Osteocyte (in vitro differentiated cells): Measurements from ENCODE around the gene METTL2B. TPM values are rescaled to one million over a fixed set of nuclear protein-coding genes. Genes with fewer than 3 reads are reported as not detected.
A peak's percentile ranks its signal among the peaks of the same experiment; 100 is the strongest.
"Not testable (repeated sequence)": the region's sequence is repeated elsewhere in the genome, so short reads cannot be mapped to it uniquely, and the experiment has no call there.

Experiments used
- DNase-seq: peaks from one replicate; pipeline ENCODE4 v3.0.0; 2021; ENCODE audit warnings: mixed read lengths; ENCODE audit not compliant: unreplicated experiment; ENCODE audit errors: extremely low spot score
- H3K27ac Mint-ChIP-seq: one replicate; pipeline ENCODE4 v1.8.0; 2021; ENCODE audit warnings: mild to moderate bottlenecking, mixed read lengths; ENCODE audit not compliant: unreplicated experiment
- H3K27me3 Mint-ChIP-seq: one replicate; pipeline ENCODE4 v1.8.0; 2021; ENCODE audit warnings: mixed read lengths; ENCODE audit not compliant: unreplicated experiment
- H3K36me3 Mint-ChIP-seq: one replicate; pipeline ENCODE4 v1.8.0; 2021; ENCODE audit warnings: mixed read lengths; ENCODE audit not compliant: unreplicated experiment
- H3K4me1 Mint-ChIP-seq: one replicate; pipeline ENCODE4 v1.8.0; 2021; ENCODE audit warnings: mixed read lengths; ENCODE audit not compliant: unreplicated experiment
- H3K4me3 Mint-ChIP-seq: one replicate; pipeline ENCODE4 v1.8.0; 2021; ENCODE audit warnings: mild to moderate bottlenecking, moderate library complexity, mixed read lengths; ENCODE audit not compliant: unreplicated experiment
- H3K9me3 Mint-ChIP-seq: one replicate; pipeline ENCODE4 v1.8.0; 2021; ENCODE audit warnings: mixed read lengths; ENCODE audit not compliant: unreplicated experiment
- total RNA-seq: library from RNA; stranded (reverse); gene quantifications from 2 replicates; pipeline ENCODE4 v1.2.1, GENCODE V29; 2021
- TF ChIP-seq, protein P1 (sequence below): fragments of 200-600 bp; sonication (generic); IDR thresholded peaks from 2 replicates; pipeline ENCODE4 v1.5.0; 2021; ENCODE audit warnings: antibody characterized with exemption, mild to moderate bottlenecking, moderate library complexity

The METTL2B gene
- total RNA-seq, 1 donor from 2014 or later: 33.2 TPM

DNA sequence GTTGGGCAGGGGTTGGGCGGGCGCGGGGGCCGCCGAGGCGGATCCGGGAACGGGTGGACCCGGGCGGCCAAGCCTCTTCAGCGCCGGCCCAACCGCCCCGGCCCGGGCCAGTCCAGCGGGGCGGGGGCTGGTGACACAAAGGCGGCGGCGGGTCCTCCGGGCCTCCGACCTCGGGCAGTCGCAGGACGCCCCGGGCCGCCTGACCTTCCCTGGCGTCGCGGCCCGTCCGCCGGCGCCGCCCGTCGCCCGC, 54.2 kb downstream of the METTL2B start:
- TF ChIP-seq, protein P1, sequence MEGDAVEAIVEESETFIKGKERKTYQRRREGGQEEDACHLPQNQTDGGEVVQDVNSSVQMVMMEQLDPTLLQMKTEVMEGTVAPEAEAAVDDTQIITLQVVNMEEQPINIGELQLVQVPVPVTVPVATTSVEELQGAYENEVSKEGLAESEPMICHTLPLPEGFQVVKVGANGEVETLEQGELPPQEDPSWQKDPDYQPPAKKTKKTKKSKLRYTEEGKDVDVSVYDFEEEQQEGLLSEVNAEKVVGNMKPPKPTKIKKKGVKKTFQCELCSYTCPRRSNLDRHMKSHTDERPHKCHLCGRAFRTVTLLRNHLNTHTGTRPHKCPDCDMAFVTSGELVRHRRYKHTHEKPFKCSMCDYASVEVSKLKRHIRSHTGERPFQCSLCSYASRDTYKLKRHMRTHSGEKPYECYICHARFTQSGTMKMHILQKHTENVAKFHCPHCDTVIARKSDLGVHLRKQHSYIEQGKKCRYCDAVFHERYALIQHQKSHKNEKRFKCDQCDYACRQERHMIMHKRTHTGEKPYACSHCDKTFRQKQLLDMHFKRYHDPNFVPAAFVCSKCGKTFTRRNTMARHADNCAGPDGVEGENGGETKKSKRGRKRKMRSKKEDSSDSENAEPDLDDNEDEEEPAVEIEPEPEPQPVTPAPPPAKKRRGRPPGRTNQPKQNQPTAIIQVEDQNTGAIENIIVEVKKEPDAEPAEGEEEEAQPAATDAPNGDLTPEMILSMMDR: no peak
- Mint-ChIP-seq H3K4me3 (no peak overlapping the region), H3K36me3 (peaks cover 11% of the 10 kb centered on the region), H3K27me3 (no peaks in the 10 kb centered on the region), H3K4me1 (peaks cover 23% of the 10 kb centered on the region), H3K27ac (no peak overlapping the region), H3K9me3 (no peaks in the 10 kb centered on the region)
- DNase-seq: no peak

DNA sequence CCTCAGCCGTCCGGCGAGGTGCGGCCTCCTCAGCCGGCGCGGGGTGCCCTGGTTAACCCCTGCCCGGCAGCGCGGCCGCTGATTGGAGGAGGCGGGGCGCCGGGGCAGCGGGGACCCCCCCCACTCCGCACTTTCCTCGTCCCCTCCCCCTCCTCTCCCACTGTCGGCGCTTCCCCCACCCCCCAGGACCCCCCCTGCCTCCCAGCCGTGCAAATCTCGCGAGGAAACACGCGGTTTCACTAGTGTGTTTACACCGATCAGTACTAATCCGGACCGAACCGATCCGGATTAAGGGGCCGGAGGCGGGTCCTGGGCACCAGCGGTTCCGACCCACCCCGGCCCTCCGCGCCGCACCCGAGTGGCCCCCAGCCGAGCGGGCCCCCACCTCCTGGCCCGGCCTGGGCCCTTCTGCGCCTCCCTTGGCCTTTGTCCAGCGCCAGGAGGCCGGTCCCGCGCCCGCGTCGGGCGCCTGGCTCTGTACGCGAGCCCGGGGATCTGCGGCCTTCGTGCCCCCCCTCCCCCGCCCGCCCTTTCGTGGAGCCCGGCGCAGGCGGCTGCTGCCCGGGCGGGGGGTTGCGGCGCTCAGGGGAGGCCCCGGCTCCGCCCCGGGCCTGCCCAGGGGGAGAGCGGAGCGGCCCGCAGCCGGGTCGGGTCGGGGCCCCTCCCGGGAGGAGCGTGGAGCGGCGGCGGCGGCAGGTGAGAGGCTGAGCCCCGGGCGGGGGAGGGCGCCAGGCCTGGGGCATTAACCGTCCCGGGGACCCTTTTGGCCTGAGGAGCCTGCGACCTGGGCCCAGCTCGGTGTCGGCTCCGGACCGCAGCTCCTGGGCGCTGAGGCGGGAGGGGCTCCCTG, 54.8 kb downstream of the METTL2B start:
- peak overlapping the region; percentile 88 for H3K4me3 Mint-ChIP-seq
- H3K27ac Mint-ChIP-seq, H3K9me3 Mint-ChIP-seq, H3K27me3 Mint-ChIP-seq: not testable (repeated sequence)
- H3K4me1 Mint-ChIP-seq: peaks cover 23% of the 10 kb centered on the region
- peak; percentile 94 for DNase-seq
- H3K36me3 Mint-ChIP-seq: peaks cover 12% of the 10 kb centered on the region

DNA sequence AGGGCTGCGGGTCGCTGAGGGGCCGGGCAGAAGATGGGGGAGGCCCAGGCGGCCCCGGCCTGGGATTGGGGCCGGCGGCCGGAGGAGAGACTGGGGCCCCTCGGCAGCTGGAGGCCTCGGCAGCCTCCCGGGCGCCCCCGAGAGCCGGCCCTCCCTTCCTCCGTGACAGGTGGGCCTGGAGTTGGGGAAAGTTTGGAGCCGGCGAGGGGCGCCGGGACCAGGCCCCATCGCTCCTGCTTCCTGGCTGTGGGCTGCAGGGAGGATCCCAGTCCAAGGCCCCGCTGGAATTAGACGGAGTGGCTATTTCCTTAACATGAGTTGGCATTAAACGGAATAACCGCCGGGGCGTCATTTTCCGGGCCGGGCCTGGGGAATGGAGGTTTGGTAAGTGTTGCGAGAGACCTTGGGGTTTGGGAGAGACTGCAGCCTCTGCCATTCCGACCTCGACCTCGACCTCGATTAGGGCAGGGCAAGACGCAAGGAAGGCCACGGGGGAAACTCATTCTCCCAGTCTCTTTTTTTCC, 55.5 kb downstream of the METTL2B start:
- peak overlapping the region; percentile 91 for H3K27ac Mint-ChIP-seq
- H3K4me3 Mint-ChIP-seq: peak overlapping the region; percentile 88
- H3K4me1 Mint-ChIP-seq: peaks cover 25% of the 10 kb centered on the region
- peaks cover 14% of the 10 kb centered on the region for H3K36me3 Mint-ChIP-seq
- H3K27me3 Mint-ChIP-seq, DNase-seq, H3K9me3 Mint-ChIP-seq: not testable (repeated sequence)

DNA sequence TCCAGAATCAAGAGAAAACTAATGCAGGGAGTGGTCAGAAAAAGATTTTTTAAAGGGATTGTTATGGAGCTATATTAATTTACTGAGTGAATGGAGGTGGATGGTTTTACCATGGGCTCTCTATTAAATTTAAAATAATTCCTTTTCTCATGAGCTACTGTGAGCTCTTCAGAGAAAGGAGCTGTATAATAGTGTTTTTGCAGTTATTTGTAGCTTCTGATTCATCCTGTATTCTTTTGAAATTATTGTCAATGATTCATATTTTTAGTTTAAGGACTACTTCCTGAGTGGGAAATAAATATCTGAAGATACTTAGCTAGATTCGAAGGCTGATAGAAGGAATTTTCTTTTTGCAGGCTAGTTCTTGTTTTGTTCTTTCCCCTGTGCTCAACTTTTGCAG, 56.4 kb downstream of the METTL2B start:
- peaks cover 16% of the 10 kb centered on the region for H3K36me3 Mint-ChIP-seq
- peaks cover 32% of the 10 kb centered on the region for H3K4me1 Mint-ChIP-seq
- not testable (repeated sequence) for H3K27me3 Mint-ChIP-seq, H3K9me3 Mint-ChIP-seq, DNase-seq
- H3K4me3 Mint-ChIP-seq: peak overlapping the region; percentile 88
- peak overlapping the region; percentile 91 for H3K27ac Mint-ChIP-seq

DNA sequence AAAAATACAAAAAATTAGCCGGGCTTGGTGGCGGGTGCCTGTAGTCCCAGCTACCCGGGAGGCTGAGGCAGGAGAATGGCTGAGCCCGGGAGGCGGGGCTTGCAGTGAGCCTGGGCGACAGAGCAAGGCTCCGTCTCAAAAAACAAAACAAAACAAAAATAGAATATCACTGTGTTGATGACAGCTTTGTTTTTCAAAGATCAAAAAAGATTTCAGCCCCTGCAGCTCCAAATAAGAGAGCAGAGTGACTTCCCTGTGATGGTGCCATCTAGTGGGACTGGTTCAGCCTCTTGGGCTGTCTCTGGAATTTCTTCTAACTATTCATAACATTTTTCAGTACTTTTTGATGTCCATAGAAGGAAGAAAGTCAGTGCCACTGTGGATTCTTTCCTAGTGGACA, 60.9 kb downstream of the METTL2B start:
- H3K4me3 Mint-ChIP-seq: not testable (repeated sequence)
- peak overlapping the region; percentile 44 for H3K27ac Mint-ChIP-seq

DNA sequence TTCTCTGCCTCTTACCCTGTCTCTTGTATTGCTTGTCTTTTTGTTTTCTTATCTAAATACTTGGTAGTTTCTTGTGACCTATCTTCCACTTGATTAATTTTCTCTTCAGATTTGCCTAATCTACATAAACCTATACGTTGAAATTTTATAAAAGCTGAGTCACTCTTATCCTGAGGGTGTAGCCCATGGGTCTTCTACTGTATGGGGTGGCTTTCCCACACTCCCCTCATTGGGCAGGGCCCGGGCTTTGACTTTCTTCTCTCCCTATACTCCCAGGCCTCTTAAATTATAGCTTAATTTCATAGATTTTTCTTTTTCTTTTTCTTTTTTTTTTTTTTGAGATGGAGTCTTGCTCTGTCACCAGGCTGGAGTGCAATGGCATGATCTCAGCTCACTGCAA, 66.0 kb downstream of the METTL2B start:
- not testable (repeated sequence) for H3K27me3 Mint-ChIP-seq, H3K9me3 Mint-ChIP-seq, H3K27ac Mint-ChIP-seq, H3K4me3 Mint-ChIP-seq
- Mint-ChIP-seq H3K4me1 (peaks cover 12% of the 10 kb centered on the region), H3K36me3 (peaks cover 27% of the 10 kb centered on the region)
- DNase-seq: peak; percentile 34

More for the DNA sequence above, 60.9 kb downstream of the METTL2B start:
- DNase-seq, H3K27me3 Mint-ChIP-seq, H3K9me3 Mint-ChIP-seq: not testable (repeated sequence)
- TF ChIP-seq, protein P1: peak; percentile 60
- Mint-ChIP-seq H3K36me3 (peaks cover 27% of the 10 kb centered on the region), H3K4me1 (peaks cover 29% of the 10 kb centered on the region)

DNA sequence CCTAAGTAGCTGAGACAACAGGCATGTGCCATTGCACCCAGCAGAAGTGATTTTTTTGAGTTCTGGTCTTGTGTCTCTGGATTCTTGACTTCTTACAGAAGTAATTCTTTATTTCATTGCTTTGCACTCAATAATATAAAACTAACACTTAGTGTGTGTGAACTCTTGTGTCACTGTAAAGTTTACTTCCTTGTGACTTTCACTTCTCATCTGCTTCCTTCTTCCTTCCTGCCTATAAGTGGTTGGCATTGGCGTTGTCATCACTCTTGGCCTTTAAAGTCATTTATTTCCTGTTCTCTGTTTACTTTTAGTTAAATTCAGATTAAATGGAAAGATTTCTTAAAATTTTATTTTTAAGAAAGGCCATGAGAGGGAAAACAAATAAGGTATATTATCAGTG, 66.8 kb downstream of the METTL2B start:
- H3K9me3 Mint-ChIP-seq, H3K4me1 Mint-ChIP-seq, DNase-seq, H3K27me3 Mint-ChIP-seq, H3K27ac Mint-ChIP-seq, H3K4me3 Mint-ChIP-seq: not testable (repeated sequence)
- peaks cover 27% of the 10 kb centered on the region for H3K36me3 Mint-ChIP-seq

DNA sequence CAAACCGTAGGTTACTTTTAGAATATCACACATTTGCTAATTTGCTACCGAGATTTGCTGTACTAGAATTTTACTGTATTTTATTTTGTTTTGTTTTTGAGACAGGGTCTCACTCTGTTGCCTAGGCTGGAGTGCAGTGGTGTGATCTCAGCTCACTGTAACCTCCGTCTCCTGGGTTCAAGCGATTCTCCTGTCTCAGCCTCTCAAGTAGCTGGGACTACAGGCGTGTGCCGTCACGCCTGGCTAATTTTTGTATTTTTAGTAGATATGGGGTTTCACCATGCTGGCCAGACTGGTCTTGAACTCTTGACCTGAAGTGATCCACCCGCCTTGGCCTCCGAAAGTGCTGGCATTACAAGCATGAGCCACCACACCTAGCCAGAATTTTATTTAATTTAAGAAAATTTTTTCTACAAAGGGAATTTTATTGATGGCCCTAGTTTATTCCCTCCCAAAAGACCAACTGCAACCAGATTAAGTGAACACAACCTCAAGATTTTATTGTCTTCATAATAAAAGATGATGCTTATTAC, 69.8 kb downstream of the METTL2B start:
- H3K27ac Mint-ChIP-seq, H3K27me3 Mint-ChIP-seq, H3K9me3 Mint-ChIP-seq, H3K4me1 Mint-ChIP-seq, DNase-seq, H3K4me3 Mint-ChIP-seq: not testable (repeated sequence)
- H3K36me3 Mint-ChIP-seq: peaks cover 24% of the 10 kb centered on the region
